ENCODE results near the gene GGA1.

GGA1 gene

DNA sequence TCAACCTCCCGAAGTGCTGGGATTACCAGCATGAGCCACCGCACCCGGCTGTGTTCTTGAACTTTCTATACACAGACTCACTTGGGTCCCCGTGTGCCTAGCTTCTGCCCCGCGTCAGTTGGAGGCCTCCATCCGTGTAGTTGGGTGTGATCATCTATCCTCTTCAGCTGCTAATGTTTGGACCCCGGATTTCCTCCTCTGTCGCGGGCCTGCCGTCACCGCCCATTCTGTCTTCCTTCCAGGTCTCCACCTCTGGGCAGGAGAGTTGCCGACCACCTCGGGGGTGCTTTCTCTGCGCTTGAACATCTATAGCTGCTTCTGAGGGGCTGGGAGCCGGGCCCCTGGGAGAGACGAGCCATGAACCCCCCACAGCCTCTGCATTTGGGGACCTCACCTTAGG, 42.8 kb upstream of the GGA1 start:
- H3K4me1 ChIP-seq (ENCODE audit: insufficient read depth, low read length) = peaks cover 47% of the 10 kb centered on the region
- H3K9me3 ChIP-seq (ENCODE audit: low read length) = no peaks in the 10 kb centered on the region
- no peak overlapping the region for H3K9ac ChIP-seq (ENCODE audit: low read length)
- no peak overlapping the region for H3K4me3 ChIP-seq (ENCODE audit: low read depth in 1 of 2, low read length in 2 of 2)
- H3K27ac ChIP-seq (ENCODE audit: low read depth, low read length) = no peak overlapping the region
- H3K36me3 ChIP-seq (ENCODE audit: insufficient read depth, low read length) = peaks cover 11% of the 10 kb centered on the region
- peaks cover 0 to under 1% of the 10 kb centered on the region in 2 donors for H3K27me3 ChIP-seq (ENCODE audit: control insufficient read depth in 1 of 2, insufficient read depth in 2 of 2, low read length in 2 of 2)

- H3K36me3 ChIP-seq (ENCODE audit: insufficient read depth, low read length) = peaks cover 11% of the 10 kb centered on the region
- no peaks in the 10 kb centered on the region for H3K27me3 ChIP-seq (ENCODE audit: control insufficient read depth in 1 of 2, insufficient read depth in 2 of 2, low read length in 2 of 2)
- H3K4me1 ChIP-seq (ENCODE audit: insufficient read depth, low read length) = peaks cover 47% of the 10 kb centered on the region
- H3K27ac ChIP-seq (ENCODE audit: low read depth, low read length) = no peak overlapping the region
- no peak overlapping the region for H3K4me3 ChIP-seq (ENCODE audit: low read depth in 1 of 2, low read length in 2 of 2)
- no peaks in the 10 kb centered on the region for H3K9me3 ChIP-seq (ENCODE audit: low read length)
- H3K9ac ChIP-seq (ENCODE audit: low read length) = no peak overlapping the region
These were observed 42.3 kb upstream of the GGA1 start for GRCh38 chr22:37566329-37566837.

DNA sequence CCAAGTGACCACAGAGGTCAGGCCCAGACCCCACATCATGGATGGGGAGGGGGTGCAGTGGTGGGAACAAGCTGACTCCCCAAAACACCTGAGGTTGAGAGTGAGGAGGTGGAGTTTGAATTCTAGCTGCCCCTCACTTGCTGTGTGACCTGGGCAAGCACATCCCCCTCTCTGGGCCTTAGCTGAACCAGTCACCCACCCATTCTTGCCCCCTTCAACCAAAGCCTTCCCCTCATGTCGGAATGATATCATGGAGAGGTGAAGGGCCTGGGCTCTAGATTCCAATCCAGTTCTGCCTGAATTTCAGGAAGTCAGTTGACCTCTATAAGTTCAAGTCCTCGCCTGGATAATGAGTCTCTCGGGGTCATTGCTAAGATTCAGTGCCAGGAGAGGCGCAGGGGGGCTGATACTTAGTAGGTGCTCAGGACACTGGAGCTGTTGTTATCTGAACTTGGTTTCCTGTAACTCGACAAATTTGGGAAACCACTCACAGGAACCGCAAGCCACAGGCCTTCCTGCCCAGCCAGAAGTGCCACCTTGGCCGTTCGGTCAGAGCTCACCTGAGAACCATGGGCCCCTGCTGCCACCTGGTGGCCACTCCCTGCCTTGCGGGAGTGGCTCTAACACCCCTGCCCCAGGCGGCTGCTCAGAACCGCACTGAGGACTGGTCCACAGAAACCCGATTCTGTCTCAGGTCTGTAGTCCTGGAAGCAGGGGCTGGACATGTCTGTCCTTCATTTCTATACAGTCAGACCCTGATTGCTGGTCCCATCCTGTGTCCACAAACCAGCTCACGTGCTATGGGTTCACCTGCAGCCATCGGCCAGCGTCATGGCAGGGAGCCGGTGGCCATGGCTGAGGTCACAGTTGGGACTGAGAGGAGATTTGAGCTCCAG, 41.5 kb upstream of the GGA1 start:
- Histone ChIP-seq H3K9ac (ENCODE audit: low read length) (no peak overlapping the region), H3K36me3 (ENCODE audit: insufficient read depth, low read length) (peaks cover 11% of the 10 kb centered on the region), H3K27me3 (ENCODE audit: control insufficient read depth in 1 of 2, insufficient read depth in 2 of 2, low read length in 2 of 2) (no peaks in the 10 kb centered on the region), H3K4me3 (ENCODE audit: low read depth in 1 of 2, low read length in 2 of 2) (no peak overlapping the region), H3K27ac (ENCODE audit: low read depth, low read length) (no peak overlapping the region), H3K4me1 (ENCODE audit: insufficient read depth, low read length) (peaks cover 42% of the 10 kb centered on the region), H3K9me3 (ENCODE audit: low read length) (no peaks in the 10 kb centered on the region)

DNA sequence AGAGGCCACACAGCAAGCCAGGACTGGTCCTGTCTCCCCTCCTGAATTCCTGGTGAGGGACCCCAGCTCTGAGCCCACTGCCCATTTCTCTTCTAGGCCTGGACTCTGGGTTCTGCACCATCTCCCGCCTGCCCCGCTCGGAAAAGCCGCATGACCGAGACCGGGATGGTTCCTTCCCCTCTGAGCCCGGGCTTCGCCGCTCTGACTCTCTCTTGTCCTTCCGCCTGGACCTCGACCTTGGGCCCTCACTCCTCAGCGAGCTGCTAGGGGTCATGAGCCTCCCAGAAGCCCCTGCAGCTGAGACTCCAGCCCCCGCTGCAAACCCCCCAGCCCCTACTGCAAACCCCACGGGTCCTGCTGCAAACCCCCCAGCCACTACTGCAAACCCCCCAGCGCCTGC, 40.6 kb upstream of the GGA1 start:
- Histone ChIP-seq H3K4me3 (ENCODE audit: low read depth in 1 of 2, low read length in 2 of 2) (no peak overlapping the region), H3K27me3 (ENCODE audit: control insufficient read depth in 1 of 2, insufficient read depth in 2 of 2, low read length in 2 of 2) (no peaks in the 10 kb centered on the region), H3K4me1 (ENCODE audit: insufficient read depth, low read length) (peaks cover 34% of the 10 kb centered on the region), H3K36me3 (ENCODE audit: insufficient read depth, low read length) (peaks cover 11% of the 10 kb centered on the region), H3K9me3 (ENCODE audit: low read length) (no peaks in the 10 kb centered on the region), H3K9ac (ENCODE audit: low read length) (no peak overlapping the region), H3K27ac (ENCODE audit: low read depth, low read length) (no peak overlapping the region)

DNA sequence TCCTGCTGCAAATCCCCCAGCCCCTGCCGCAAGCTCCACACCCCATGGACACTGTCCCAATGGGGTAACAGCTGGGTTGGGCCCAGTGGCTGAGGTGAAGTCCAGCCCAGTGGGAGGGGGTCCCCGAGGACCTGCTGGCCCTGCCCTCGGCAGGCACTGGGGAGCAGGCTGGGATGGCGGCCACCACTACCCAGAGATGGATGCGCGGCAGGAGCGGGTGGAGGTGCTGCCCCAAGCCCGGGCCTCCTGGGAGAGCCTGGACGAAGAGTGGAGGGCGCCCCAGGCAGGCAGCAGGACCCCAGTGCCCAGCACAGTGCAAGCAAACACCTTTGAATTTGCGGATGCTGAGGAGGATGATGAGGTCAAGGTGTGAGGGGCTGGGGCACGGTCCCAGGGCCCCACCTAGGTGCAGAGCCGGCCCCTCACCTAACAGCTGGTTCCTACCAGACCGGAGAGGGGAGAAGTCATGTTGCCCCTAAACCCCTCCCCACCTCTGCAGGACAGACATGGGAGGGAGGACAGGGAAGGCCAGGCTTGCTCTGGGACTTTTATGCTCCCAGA, 40.1 kb upstream of the GGA1 start:
- Histone ChIP-seq H3K4me1 (ENCODE audit: insufficient read depth, low read length) (peaks cover 29% of the 10 kb centered on the region), H3K4me3 (ENCODE audit: low read depth in 1 of 2, low read length in 2 of 2) (no peak overlapping the region), H3K27me3 (ENCODE audit: control insufficient read depth in 1 of 2, insufficient read depth in 2 of 2, low read length in 2 of 2) (no peaks in the 10 kb centered on the region), H3K36me3 (ENCODE audit: insufficient read depth, low read length) (peaks cover 11% of the 10 kb centered on the region), H3K9ac (ENCODE audit: low read length) (no peak overlapping the region), H3K9me3 (ENCODE audit: low read length) (no peaks in the 10 kb centered on the region), H3K27ac (ENCODE audit: low read depth, low read length) (no peak overlapping the region)

- Histone ChIP-seq H3K9ac (ENCODE audit: low read length) (no peak overlapping the region), H3K36me3 (ENCODE audit: insufficient read depth, low read length) (peaks cover 11% of the 10 kb centered on the region), H3K27me3 (ENCODE audit: control insufficient read depth in 1 of 2, insufficient read depth in 2 of 2, low read length in 2 of 2) (no peaks in the 10 kb centered on the region), H3K4me3 (ENCODE audit: low read depth in 1 of 2, low read length in 2 of 2) (no peak overlapping the region), H3K9me3 (ENCODE audit: low read length) (no peaks in the 10 kb centered on the region), H3K4me1 (ENCODE audit: insufficient read depth, low read length) (peaks cover 21% of the 10 kb centered on the region), H3K27ac (ENCODE audit: low read depth, low read length) (no peak overlapping the region)
These were observed 39.4 kb upstream of the GGA1 start for GRCh38 chr22:37569009-37569920.

- Histone ChIP-seq H3K9ac (ENCODE audit: low read length) (no peak overlapping the region), H3K36me3 (ENCODE audit: insufficient read depth, low read length) (peaks cover 11% of the 10 kb centered on the region)
These were observed 38.5 kb upstream of the GGA1 start for GRCh38 chr22:37569921-37570660.

GRCh38 chr22:37570661-37570976, 38.0 kb upstream of the GGA1 start:
- Histone ChIP-seq H3K4me3 (ENCODE audit: low read depth in 1 of 2, low read length in 2 of 2) (no peak overlapping the region), H3K36me3 (ENCODE audit: insufficient read depth, low read length) (peaks cover 11% of the 10 kb centered on the region), H3K27ac (ENCODE audit: low read depth, low read length) (no peak overlapping the region), H3K9ac (ENCODE audit: low read length) (no peak overlapping the region), H3K9me3 (ENCODE audit: low read length) (no peaks in the 10 kb centered on the region), H3K4me1 (ENCODE audit: insufficient read depth, low read length) (peaks cover 20% of the 10 kb centered on the region), H3K27me3 (ENCODE audit: control insufficient read depth in 1 of 2, insufficient read depth in 2 of 2, low read length in 2 of 2) (no peaks in the 10 kb centered on the region)

More at GRCh38 chr22:37569921-37570660, 38.5 kb upstream of the GGA1 start:
- H3K4me3 ChIP-seq (ENCODE audit: low read depth in 1 of 2, low read length in 2 of 2) = no peak overlapping the region
- H3K4me1 ChIP-seq (ENCODE audit: insufficient read depth, low read length) = peaks cover 20% of the 10 kb centered on the region
- H3K27me3 ChIP-seq (ENCODE audit: control insufficient read depth in 1 of 2, insufficient read depth in 2 of 2, low read length in 2 of 2) = no peaks in the 10 kb centered on the region
- H3K27ac ChIP-seq (ENCODE audit: low read depth, low read length) = no peak overlapping the region
- no peaks in the 10 kb centered on the region for H3K9me3 ChIP-seq (ENCODE audit: low read length)

DNA sequence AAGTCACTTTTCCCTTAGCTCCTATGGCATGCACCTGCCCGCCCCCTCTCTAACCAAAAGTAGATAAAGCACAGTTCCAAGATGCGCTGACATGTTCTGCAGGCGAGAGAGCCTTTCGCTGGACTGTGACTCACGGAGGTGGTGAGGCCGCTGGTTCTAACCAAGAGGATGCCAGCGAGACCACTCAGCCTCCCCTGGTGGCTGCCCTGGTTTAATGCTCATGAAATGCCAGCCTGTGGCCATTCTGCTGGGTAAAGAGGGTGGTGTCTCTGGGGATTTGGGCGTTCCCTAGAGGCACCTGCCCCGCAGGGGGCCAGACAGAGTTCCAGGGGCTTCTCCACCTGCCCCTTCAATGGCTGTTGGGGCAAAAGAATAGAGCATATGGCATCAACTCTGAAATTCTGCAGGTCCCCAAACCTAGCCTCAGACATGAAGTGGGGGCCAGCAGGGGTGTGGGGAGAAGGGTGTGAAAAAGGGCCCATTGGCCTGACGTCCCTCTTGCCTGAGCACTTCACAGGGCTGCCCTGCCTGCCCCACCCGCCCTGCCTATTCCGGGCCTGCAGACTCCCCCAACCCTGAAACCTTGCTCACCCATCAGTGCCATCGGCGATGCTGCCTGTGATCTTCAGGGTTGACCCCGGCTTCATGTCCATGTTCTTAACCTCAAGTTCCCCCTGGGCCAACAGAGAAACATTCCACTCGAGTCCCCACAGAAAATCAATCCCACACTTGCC, 37.2 kb upstream of the GGA1 start:
- H3K9ac ChIP-seq (ENCODE audit: low read length) = no peak overlapping the region
- H3K27ac ChIP-seq (ENCODE audit: low read depth, low read length) = no peak overlapping the region
- H3K4me1 ChIP-seq (ENCODE audit: insufficient read depth, low read length) = peaks cover 14% of the 10 kb centered on the region
- peaks cover 11% of the 10 kb centered on the region for H3K36me3 ChIP-seq (ENCODE audit: insufficient read depth, low read length)
- no peaks in the 10 kb centered on the region for H3K9me3 ChIP-seq (ENCODE audit: low read length)
- no peak overlapping the region for H3K4me3 ChIP-seq (ENCODE audit: low read depth in 1 of 2, low read length in 2 of 2)
- no peaks in the 10 kb centered on the region for H3K27me3 ChIP-seq (ENCODE audit: control insufficient read depth in 1 of 2, insufficient read depth in 2 of 2, low read length in 2 of 2)

DNA sequence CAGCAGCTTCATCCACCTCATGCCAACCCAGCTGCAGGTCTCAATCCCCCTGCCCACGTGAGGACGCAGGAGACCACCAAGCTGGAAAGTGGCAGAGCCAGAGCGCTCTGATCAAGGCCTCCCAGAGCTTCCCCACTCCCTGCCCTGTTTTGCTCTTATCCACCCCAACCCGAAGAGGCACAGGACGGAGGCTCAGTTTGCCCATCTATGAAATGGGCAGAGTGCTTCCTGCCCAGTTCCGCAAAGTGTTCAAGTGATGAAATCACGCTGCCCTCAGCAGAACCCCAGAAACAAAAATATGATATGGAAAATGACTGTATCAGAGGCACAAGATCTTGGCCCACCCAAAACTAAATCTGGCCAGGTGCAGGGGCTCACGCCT, 36.7 kb upstream of the GGA1 start:
- H3K4me1 ChIP-seq (ENCODE audit: insufficient read depth, low read length) = peaks cover 9% of the 10 kb centered on the region
- H3K27ac ChIP-seq (ENCODE audit: low read depth, low read length) = no peak overlapping the region
- no peaks in the 10 kb centered on the region for H3K27me3 ChIP-seq (ENCODE audit: control insufficient read depth in 1 of 2, insufficient read depth in 2 of 2, low read length in 2 of 2)
- no peak overlapping the region for H3K9ac ChIP-seq (ENCODE audit: low read length)
- H3K36me3 ChIP-seq (ENCODE audit: insufficient read depth, low read length) = peaks cover 6% of the 10 kb centered on the region
- no peak overlapping the region for H3K4me3 ChIP-seq (ENCODE audit: low read depth in 1 of 2, low read length in 2 of 2)
- H3K9me3 ChIP-seq (ENCODE audit: low read length) = no peaks in the 10 kb centered on the region
